Thyroid gland (tissue), 4 donors: ENCODE results near the gene DENND1C. TPM values are rescaled to one million over a fixed set of nuclear protein-coding genes. Genes with fewer than 3 reads are reported as not detected.

Experiments used
- DNase-seq, 2 donors: peaks; one replicate each; pipeline ENCODE4 v3.0.0-alpha.2; 2019
- H3K27ac ChIP-seq, 3 donors: fragments of 200-600 bp; sonication (generic); 1 replicate in 2 of 3; 2 replicates in 1 of 3; pipeline ENCODE4 v1.5.1; 2016 to 2019; ENCODE audit warnings: mild to moderate bottlenecking in 1 of 3, moderate library complexity in 1 of 3
- H3K27me3 ChIP-seq: fragments of 200-600 bp; sonication (generic); one replicate; pipeline ENCODE4 v1.5.1; 2019
- H3K36me3 ChIP-seq, 2 donors: fragments of 200-600 bp; sonication (generic); one replicate each; pipeline ENCODE4 v1.5.1; 2016 to 2019
- H3K4me1 ChIP-seq, 2 donors: fragments of 200-600 bp; sonication (generic); one replicate each; pipeline ENCODE4 v1.5.1; 2017 to 2019
- H3K4me3 ChIP-seq, 3 donors: fragments of 200-600 bp; sonication (generic); replicated peaks in 1 of 3; 1 replicate in 2 of 3; 2 replicates in 1 of 3; pipeline ENCODE4 v1.5.1; 2016; ENCODE audit warnings: mild to moderate bottlenecking in 1 of 3
- H3K9me3 ChIP-seq: fragments of 200-600 bp; sonication (generic); one replicate; pipeline ENCODE4 v1.5.1; 2017
- POLR2A ChIP-seq, 2 donors: fragments of 450-650 bp; IDR thresholded peaks; one replicate each; pipeline ENCODE4 v1.6.1; 2017; ENCODE audit warnings: antibody characterized with exemption in 2 of 2, mild to moderate bottlenecking in 2 of 2, moderate library complexity in 1 of 2
- WGBS, 2 donors: methylation state at CpG; one replicate each; pipeline ENCODE4 v1.1.5; 2017; 5-methylcytosine and 5-hydroxymethylcytosine counted together
- intact Hi-C: fragments of 100-400 bp; cut with DNase I; formaldehyde crosslinking; loops from one replicate; pipeline ENCODE4 v1.15.1; 2023
- total RNA-seq, 4 donors: library from RNA; depleted of rRNA; stranded (reverse); fragments of >200 nt; gene quantifications; one replicate each; pipeline ENCODE4 v1.2.3, GENCODE V29; 2016
- TF ChIP-seq, protein P1 (sequence below), 6 experiments: fragments of 200-600 bp in 3 of 6; fragments of 450-650 bp in 3 of 6; sonication (generic) in 3 of 6; IDR thresholded peaks; one replicate each; pipeline ENCODE4 v1.5.1; 2016 to 2019; ENCODE audit warnings: antibody characterized with exemption in 6 of 6, mild to moderate bottlenecking in 2 of 6, inconsistent platforms in 1 of 6, moderate library complexity in 1 of 6

Gene DENND1C
- total RNA-seq, 4 donors from 2014 or later: 1.3 to 2.1 (median 1.8) TPM; not detected in 1

DNA sequence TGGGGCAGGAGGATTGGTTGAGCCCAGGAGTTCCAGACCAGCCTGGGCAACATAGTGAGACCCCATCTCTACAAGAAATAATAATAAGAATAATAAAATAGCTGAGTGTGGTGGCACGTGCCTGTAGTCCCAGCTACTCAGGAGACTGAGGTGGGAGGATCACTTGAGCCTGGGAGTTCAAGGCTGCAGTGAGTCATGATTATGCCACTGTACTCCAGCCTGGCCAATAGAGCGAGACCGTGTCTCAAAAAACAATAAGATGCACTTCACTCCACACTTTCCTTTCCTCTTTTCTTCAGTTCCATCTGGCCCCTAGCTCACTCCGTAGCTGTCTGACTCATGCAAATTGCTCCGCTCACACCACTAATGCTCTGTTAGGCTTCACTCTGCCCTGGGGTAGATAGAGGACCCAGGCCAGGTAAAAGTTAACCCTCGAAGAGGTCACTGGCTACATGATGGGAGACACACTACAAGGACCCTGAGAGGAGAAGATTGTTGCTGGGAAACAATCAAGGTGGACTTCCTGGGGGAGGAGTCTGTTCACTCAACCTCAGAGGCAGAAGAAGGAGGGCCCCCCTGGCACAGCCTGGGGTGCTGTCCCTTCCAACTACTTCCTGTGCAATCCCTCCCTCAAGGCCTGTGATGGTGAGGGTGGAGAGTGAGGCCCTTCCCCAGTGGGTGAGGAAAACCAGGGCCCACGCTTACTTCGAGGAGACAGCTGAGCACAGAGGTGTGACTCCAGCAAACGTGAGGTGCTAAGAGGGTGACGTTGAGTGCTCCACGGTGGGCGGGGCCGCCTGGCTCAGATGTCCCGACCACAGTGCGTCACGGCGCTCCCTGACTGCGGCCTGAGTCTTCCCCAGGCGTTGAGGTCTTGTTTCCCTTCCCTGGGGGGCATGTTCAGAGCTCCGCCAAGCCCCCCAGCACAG is 40.4 kb upstream of the DENND1C start:
- Histone ChIP-seq H3K27me3 (no peaks in the 10 kb centered on the region), H3K4me1 (peaks cover 0 to 3% of the 10 kb centered on the region in 2 donors), H3K4me3 (no peak overlapping the region), H3K9me3 (no peaks in the 10 kb centered on the region), H3K27ac (no peak overlapping the region), H3K36me3 (no peaks in the 10 kb centered on the region)
- DNase-seq: no peak
- no peak for TF ChIP-seq POLR2A (IDR thresholded peaks at IDR 0.05)
- TF ChIP-seq, protein P1, sequence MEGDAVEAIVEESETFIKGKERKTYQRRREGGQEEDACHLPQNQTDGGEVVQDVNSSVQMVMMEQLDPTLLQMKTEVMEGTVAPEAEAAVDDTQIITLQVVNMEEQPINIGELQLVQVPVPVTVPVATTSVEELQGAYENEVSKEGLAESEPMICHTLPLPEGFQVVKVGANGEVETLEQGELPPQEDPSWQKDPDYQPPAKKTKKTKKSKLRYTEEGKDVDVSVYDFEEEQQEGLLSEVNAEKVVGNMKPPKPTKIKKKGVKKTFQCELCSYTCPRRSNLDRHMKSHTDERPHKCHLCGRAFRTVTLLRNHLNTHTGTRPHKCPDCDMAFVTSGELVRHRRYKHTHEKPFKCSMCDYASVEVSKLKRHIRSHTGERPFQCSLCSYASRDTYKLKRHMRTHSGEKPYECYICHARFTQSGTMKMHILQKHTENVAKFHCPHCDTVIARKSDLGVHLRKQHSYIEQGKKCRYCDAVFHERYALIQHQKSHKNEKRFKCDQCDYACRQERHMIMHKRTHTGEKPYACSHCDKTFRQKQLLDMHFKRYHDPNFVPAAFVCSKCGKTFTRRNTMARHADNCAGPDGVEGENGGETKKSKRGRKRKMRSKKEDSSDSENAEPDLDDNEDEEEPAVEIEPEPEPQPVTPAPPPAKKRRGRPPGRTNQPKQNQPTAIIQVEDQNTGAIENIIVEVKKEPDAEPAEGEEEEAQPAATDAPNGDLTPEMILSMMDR (IDR thresholded peaks at IDR 0.05): no peak
- 53 to 60% methylated on average over 20 of the region's 20 CpGs for WGBS, 2 donors
- intact Hi-C loops: no loop called here

DNA sequence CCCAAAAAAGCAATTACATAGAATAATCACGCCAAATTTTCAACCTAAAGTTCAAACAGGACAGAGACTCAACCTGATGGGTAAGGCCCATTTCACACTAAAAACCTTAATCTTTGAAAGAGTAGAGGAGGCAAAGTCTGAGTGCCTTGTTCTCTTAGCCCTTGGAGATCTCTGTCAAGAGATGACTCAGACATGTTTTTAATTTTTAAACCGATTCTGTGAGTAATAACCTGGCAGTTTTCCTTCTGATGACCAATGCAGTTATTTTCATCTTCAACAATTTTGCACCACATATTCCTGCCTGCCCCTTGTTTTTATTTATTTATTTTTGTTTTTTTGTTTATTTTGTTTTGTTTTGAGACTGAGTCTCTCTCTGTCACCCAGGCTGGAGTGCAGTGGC is 37.7 kb upstream of the DENND1C start:
- H3K4me3 ChIP-seq: no peak overlapping the region
- H3K36me3 ChIP-seq: no peaks in the 10 kb centered on the region
- DNase-seq: no peak
- TF ChIP-seq, protein P1 (IDR thresholded peaks at IDR 0.05): no peak
- TF ChIP-seq POLR2A (IDR thresholded peaks at IDR 0.05): no peak
- H3K4me1 ChIP-seq: peaks cover 0 to 3% of the 10 kb centered on the region in 2 donors
- intact Hi-C loops: loop anchor here (5.0 kb wide), 1 partner anchor 113 kb away; no protein-coding TSS in a partner anchor
- 69 to 77% methylated on average over 2 of the region's 2 CpGs for WGBS, 2 donors
- no peaks in the 10 kb centered on the region for H3K27me3 ChIP-seq
- no peaks in the 10 kb centered on the region for H3K9me3 ChIP-seq
- H3K27ac ChIP-seq: no peak overlapping the region

DNA sequence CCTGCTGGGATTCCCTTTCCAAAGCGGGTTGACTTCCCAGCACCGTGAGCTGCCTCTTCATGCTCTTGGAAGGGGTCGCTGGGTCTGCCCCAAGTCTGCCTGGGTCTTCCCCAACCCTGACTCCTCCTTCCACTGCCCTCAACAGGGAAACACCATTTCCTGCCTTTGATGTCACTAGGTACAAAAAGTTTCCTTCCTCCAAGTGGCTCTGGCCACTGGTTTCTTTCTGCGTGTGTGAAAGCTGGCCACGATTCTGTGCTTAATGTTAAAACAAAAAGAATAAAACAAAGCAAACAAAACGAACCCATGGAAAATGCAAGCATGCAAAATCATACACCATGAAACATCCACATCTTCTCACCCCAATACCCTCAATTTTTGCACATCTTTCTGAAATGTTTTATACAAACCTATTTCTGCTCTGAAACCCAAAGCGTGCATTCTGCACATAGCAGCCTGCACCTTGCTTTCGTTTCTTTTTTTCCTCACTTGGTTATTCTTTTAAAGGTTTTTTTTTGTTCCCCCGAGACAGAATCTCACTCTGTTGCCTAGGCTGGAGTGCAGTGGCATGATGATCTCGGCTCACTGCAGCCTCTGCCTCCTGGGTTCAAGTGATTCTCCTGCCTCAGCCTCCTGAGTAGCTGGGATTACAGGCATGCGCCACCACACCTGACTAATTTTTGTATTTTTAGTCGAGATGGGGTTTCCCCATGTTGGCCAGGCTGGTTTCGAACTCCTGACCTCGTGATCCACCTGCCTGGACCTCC is 36.7 kb upstream of the DENND1C start:
- 39 to 53% methylated on average over 14 of the region's 14 CpGs for WGBS, 2 donors
- peaks cover 0 to 3% of the 10 kb centered on the region in 2 donors for H3K4me1 ChIP-seq

DNA sequence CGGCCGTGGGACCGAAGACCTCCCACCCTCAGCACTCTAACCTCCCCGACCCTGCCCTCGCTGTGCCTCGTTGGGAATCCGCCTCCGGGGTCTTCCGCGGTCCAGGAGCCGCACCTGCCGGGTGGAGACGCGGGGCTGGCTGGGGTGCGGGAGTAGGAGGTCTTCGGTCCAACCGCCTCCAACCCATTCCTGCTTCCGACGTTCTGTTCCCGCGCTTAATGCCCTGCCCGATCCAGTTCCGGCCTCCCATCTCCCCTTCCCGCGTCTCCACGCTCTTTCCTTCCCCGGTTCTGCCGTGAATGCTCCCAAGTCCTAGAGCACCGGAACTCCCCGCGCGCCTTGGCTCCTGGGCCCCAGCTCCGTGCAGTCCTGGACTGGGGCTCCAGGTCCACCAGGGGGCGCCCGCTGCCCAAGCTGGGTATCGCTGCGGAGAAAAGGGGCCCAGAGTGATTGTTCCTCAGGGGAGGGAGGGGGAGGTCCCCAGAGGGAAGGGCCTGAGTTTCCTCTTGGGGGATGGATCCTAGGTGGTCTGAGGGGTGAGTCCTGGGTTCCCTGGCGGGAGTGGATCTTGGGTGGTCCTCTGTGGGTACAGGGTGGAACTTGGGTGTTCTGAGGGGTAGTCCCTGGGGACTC is 35.2 kb upstream of the DENND1C start:
- no peak for TF ChIP-seq POLR2A (IDR thresholded peaks at IDR 0.05)
- TF ChIP-seq, protein P1 (IDR thresholded peaks at IDR 0.05): peak; percentile 76 to 97 (median 88)
- peak overlapping the region in 2 of 3 donors; percentile 31 to 53 for H3K27ac ChIP-seq
- intact Hi-C loops: loop anchor here (5.0 kb wide), 1 partner anchor 116 kb away; no protein-coding TSS in a partner anchor
- no peaks in the 10 kb centered on the region for H3K36me3 ChIP-seq
- H3K9me3 ChIP-seq: no peaks in the 10 kb centered on the region
- H3K4me1 ChIP-seq: peaks cover 0 to 3% of the 10 kb centered on the region in 2 donors
- no peaks in the 10 kb centered on the region for H3K27me3 ChIP-seq
- WGBS, 2 donors: 0 to 1% methylated on average over 1 to 26 of the region's 38 CpGs
- peak; percentile 83 to 90 for DNase-seq
- peak overlapping the region in 2 of 3 donors; percentile 21 to 42 for H3K4me3 ChIP-seq

More for the DNA sequence above, 36.7 kb upstream of the DENND1C start:
- H3K27ac ChIP-seq: no peak overlapping the region
- H3K27me3 ChIP-seq: no peaks in the 10 kb centered on the region
- TF ChIP-seq, protein P1 (IDR thresholded peaks at IDR 0.05): no peak
- TF ChIP-seq POLR2A (IDR thresholded peaks at IDR 0.05): no peak
- intact Hi-C loops: loop anchor here (5.0 kb wide), 1 partner anchor 114 kb away; no protein-coding TSS in a partner anchor
- no peaks in the 10 kb centered on the region for H3K36me3 ChIP-seq
- H3K9me3 ChIP-seq: no peaks in the 10 kb centered on the region
- no peak overlapping the region for H3K4me3 ChIP-seq
- DNase-seq: no peak
